Lung (tissue), 12 donors: ENCODE results near the gene AAR2. TPM values are rescaled to one million over a fixed set of nuclear protein-coding genes. Genes with fewer than 3 reads are reported as not detected.

Experiments
- ATAC-seq: fragments of 200-7000 bp; cut with Tn5 transposase; one replicate; pipeline ENCODE4 v1.9.1; 2020; ENCODE audit warnings: moderate number of reproducible peaks; ENCODE audit not compliant: insufficient read depth, low FRiP score
- DNase-seq, 3 donors: peaks; one replicate each; pipeline ENCODE4 v3.0.0-alpha.2; 2013 to 2017
- H3K27ac ChIP-seq, 2 donors: one replicate each; pipeline ENCODE4 v1.5.1; 2013; ENCODE audit warnings: mild to moderate bottlenecking in 2 of 2, moderate library complexity in 2 of 2, control low read depth in 1 of 2, inconsistent platforms in 1 of 2, low read depth in 1 of 2, low read length in 1 of 2
- H3K27me3 ChIP-seq, 3 donors: one replicate each; pipeline ENCODE4 v1.5.1; 2013; ENCODE audit warnings: low read length in 2 of 3; ENCODE audit not compliant: control insufficient read depth in 3 of 3, insufficient read depth in 3 of 3
- H3K36me3 ChIP-seq, 4 donors: one replicate each; pipeline ENCODE4 v1.5.1; 2013; ENCODE audit warnings: low read length in 4 of 4, mild to moderate bottlenecking in 1 of 4, moderate library complexity in 1 of 4; ENCODE audit not compliant: control insufficient read depth in 4 of 4, insufficient read depth in 4 of 4
- H3K4me1 ChIP-seq, 5 donors: one replicate each; pipeline ENCODE4 v1.5.1; 2013; ENCODE audit warnings: low read length in 5 of 5, mild to moderate bottlenecking in 2 of 5, moderate library complexity in 1 of 5; ENCODE audit not compliant: control insufficient read depth in 5 of 5, insufficient read depth in 5 of 5
- H3K4me3 ChIP-seq: one replicate; pipeline ENCODE4 v1.5.1; 2013; ENCODE audit warnings: mild to moderate bottlenecking, control low read depth, moderate library complexity
- H3K9ac ChIP-seq, 2 donors: one replicate each; pipeline ENCODE4 v1.5.1; 2013; ENCODE audit warnings: low read length in 2 of 2, control low read depth in 1 of 2; ENCODE audit not compliant: insufficient read depth in 1 of 2
- H3K9me3 ChIP-seq, 4 donors: one replicate each; pipeline ENCODE4 v1.5.1; 2013; ENCODE audit warnings: low read length in 3 of 4, mild to moderate bottlenecking in 1 of 4, moderate library complexity in 1 of 4; ENCODE audit not compliant: control insufficient read depth in 4 of 4, insufficient read depth in 3 of 4
- WGBS, 2 donors: extraction: QIAGEN DNeasy Blood & Tissue Kit; methylation state at CpG; one replicate each; pipeline ENCODE4 v1.1.7; 2013; 5-methylcytosine and 5-hydroxymethylcytosine counted together
- polyA plus RNA-seq, 2 donors: library from polyadenylated mRNA; stranded (reverse); fragments of 200-250 nt; gene quantifications; one replicate each; pipeline ENCODE4 v1.2.1, GENCODE V29; 2013
- total RNA-seq, 2 donors: library from RNA; depleted of rRNA in 1 of 2; stranded (reverse); fragments of >200 nt in 1 of 2; gene quantifications; one replicate each; pipeline ENCODE4 v1.2.1, GENCODE V29; 2014 to 2021
- TF ChIP-seq, protein P1 (sequence below): IDR thresholded peaks from 2 replicates; pipeline ENCODE4 v1.5.1; 2012; ENCODE audit warnings: mild to moderate bottlenecking; ENCODE audit errors: control extremely low read depth, extremely low read depth
- donor health status: control.
- donor health status: control.
- donor health status: Bipolar disorder and iron deficiency.
- donor health status: healthy.
- donor health status: DM: yes; HTN: yes; CAD: no.

Gene AAR2
- total and polyA plus RNA-seq, 4 donors = 18.1 to 31.2 (median 29.3) TPM

DNA sequence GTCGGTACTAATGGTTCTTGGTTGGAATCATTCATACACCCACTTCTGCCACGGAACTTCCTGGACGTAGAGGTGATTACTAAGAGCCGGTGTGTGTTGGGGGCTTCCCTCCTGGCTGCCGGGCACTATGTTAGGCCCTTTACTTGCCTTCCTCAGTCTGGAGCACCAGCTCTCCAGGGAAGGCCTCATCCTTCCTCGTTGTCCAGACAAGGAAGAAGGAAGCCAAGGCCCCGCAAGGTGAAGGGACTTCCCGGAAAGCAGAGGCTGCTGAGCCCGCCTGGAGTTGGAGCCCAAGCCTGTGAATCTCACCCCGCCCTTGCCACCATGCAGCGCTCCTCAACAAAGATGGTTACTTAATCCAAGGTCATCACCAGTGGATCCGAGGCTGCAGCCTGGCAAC, 26.2 kb downstream of the AAR2 start:
- DNase-seq = no peak
- WGBS, 2 donors = 88 to 91% methylated on average over 12 of the region's 12 CpGs
- Histone ChIP-seq H3K9me3 (no peaks in the 10 kb centered on the region), H3K36me3 (peaks cover 0 to 3% (median 0%) of the 10 kb centered on the region in 4 donors), H3K4me3 (no peak overlapping the region), H3K27ac (no peak overlapping the region), H3K27me3 (no peaks in the 10 kb centered on the region), H3K9ac (no peak overlapping the region), H3K4me1 (no peaks in the 10 kb centered on the region)
- TF ChIP-seq, protein P1, sequence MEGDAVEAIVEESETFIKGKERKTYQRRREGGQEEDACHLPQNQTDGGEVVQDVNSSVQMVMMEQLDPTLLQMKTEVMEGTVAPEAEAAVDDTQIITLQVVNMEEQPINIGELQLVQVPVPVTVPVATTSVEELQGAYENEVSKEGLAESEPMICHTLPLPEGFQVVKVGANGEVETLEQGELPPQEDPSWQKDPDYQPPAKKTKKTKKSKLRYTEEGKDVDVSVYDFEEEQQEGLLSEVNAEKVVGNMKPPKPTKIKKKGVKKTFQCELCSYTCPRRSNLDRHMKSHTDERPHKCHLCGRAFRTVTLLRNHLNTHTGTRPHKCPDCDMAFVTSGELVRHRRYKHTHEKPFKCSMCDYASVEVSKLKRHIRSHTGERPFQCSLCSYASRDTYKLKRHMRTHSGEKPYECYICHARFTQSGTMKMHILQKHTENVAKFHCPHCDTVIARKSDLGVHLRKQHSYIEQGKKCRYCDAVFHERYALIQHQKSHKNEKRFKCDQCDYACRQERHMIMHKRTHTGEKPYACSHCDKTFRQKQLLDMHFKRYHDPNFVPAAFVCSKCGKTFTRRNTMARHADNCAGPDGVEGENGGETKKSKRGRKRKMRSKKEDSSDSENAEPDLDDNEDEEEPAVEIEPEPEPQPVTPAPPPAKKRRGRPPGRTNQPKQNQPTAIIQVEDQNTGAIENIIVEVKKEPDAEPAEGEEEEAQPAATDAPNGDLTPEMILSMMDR = no peak
- no peak for ATAC-seq

- Histone ChIP-seq H3K9me3 (no peaks in the 10 kb centered on the region), H3K27me3 (no peaks in the 10 kb centered on the region), H3K9ac (no peak overlapping the region), H3K27ac (no peak overlapping the region), H3K4me3 (no peak overlapping the region), H3K4me1 (no peaks in the 10 kb centered on the region), H3K36me3 (no peaks in the 10 kb centered on the region)
- no peak for DNase-seq
- ATAC-seq = no peak
- 88 to 90% methylated on average over 20 of the region's 20 CpGs for WGBS, 2 donors
- TF ChIP-seq, protein P1 = no peak
Observed at GRCh38 chr20:36264426-36265246, 28.4 kb downstream of the AAR2 start.

DNA sequence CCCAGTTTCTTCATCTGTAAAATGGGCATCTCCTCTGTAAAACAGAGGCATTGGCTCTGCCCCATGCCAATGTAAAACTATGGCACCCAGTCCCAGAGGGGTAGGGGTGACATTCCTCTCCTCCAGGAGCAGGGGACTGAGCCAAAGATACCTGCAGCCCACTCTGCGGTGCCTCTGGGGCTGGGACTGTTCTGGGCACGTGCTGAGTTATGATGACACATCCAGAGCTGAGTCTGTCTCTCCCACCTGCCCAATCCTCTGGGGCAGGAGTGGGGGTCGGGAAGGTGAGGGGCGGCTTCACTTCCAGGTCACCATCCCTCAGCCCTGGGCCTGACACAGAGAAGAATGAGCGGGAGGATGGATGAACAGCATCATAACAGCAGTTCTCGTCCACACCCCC, 29.9 kb downstream of the AAR2 start:
- H3K9ac ChIP-seq = no peak overlapping the region
- no peak for ATAC-seq
- TF ChIP-seq, protein P1 = no peak
- no peak overlapping the region for H3K4me3 ChIP-seq
- no peaks in the 10 kb centered on the region for H3K4me1 ChIP-seq
- H3K27ac ChIP-seq = no peak overlapping the region
- WGBS, 2 donors = 91 to 93% methylated on average over 6 of the region's 6 CpGs
- H3K36me3 ChIP-seq = no peaks in the 10 kb centered on the region
- H3K27me3 ChIP-seq = no peaks in the 10 kb centered on the region
- DNase-seq = no peak
- no peaks in the 10 kb centered on the region for H3K9me3 ChIP-seq
